Thoracic aorta (tissue), 2 donors: Measurements from ENCODE around the gene ASTN2. TPM values are rescaled to one million over a fixed set of nuclear protein-coding genes. Genes with fewer than 3 reads are reported as not detected.

ENCODE experiments used
- ATAC-seq: fragments of 150-250 bp; one replicate; pipeline ENCODE4 v1.8.0; 2017; ENCODE audit warnings: low read depth; ENCODE audit not compliant: insufficient number of reproducible peaks, low FRiP score
- DNase-seq: peaks from one replicate; pipeline ENCODE4 v3.0.0-alpha.2; 2020; ENCODE audit warnings: low spot score
- H3K27ac ChIP-seq, 2 donors: fragments of 200-600 bp; sonication (generic); 1 replicate in 1 of 2; 2 replicates in 1 of 2; pipeline ENCODE4 v1.5.1; 2016; ENCODE audit warnings: mild to moderate bottlenecking in 2 of 2, moderate library complexity in 2 of 2
- H3K27me3 ChIP-seq: fragments of 200-600 bp; sonication (generic); replicated peaks from 2 replicates; pipeline ENCODE4 v1.6.0; 2016; ENCODE audit warnings: mild to moderate bottlenecking; ENCODE audit not compliant: insufficient read depth
- H3K36me3 ChIP-seq: fragments of 200-600 bp; sonication (generic); one replicate; pipeline ENCODE4 v1.5.1; 2016
- H3K4me1 ChIP-seq, 2 donors: fragments of 200-600 bp; sonication (generic); 1 replicate in 1 of 2; 2 replicates in 1 of 2; pipeline versions ENCODE4 v1.5.1 to v1.6.0; 2016; ENCODE audit warnings: low read depth in 2 of 2, mild to moderate bottlenecking in 1 of 2; ENCODE audit not compliant: control insufficient read depth in 1 of 2
- H3K4me3 ChIP-seq: fragments of 200-600 bp; sonication (generic); 2 replicates; pipeline ENCODE4 v1.5.1; 2016; ENCODE audit warnings: mild to moderate bottlenecking
- H3K9me3 ChIP-seq: fragments of 200-600 bp; sonication (generic); 2 replicates; pipeline ENCODE4 v1.5.1; 2016
- CTCF ChIP-seq: fragments of 200-600 bp; sonication (generic); IDR thresholded peaks from one replicate; pipeline ENCODE4 v1.5.1; 2019; ENCODE audit warnings: antibody characterized with exemption
- total RNA-seq, 2 donors: library from RNA; depleted of rRNA; stranded (reverse); fragments of >200 nt; gene quantifications; one replicate each; pipeline versions ENCODE4 v1.1.0 to v1.2.3, GENCODE V29; 2016

Gene ASTN2
- total RNA-seq, 2 donors from 2014 or later, result 6.8 to 7.1 TPM

GRCh38 chr9:116954731-116955130 is 460.1 kb downstream of the ASTN2 start:
- DNase-seq (no peak), ATAC-seq (no peak)
- no peaks in the 10 kb centered on the region for H3K36me3 ChIP-seq
- H3K4me1 ChIP-seq, result peaks cover 0 to 21% of the 10 kb centered on the region in 2 donors
- TF ChIP-seq CTCF, result no peak
- no peaks in the 10 kb centered on the region for H3K27me3 ChIP-seq
- H3K9me3 ChIP-seq, result no peaks in the 10 kb centered on the region
- no peak overlapping the region for H3K4me3 ChIP-seq
- H3K27ac ChIP-seq, result no peak overlapping the region

- Histone ChIP-seq H3K4me3 (no peak overlapping the region), H3K27ac (peak overlapping the region in 1 of 2 donors; percentile 62), H3K9me3 (no peaks in the 10 kb centered on the region), H3K27me3 (no peaks in the 10 kb centered on the region), H3K4me1 (peaks cover 0 to 21% of the 10 kb centered on the region in 2 donors), H3K36me3 (no peaks in the 10 kb centered on the region)
- TF ChIP-seq CTCF, result no peak
- ATAC-seq (no peak), DNase-seq (no peak)
Observed at GRCh38 chr9:116953271-116953670, 461.6 kb downstream of the ASTN2 start.

GRCh38 chr9:116952436-116952810 is 462.4 kb downstream of the ASTN2 start:
- H3K9me3 ChIP-seq, result no peaks in the 10 kb centered on the region
- no peak for TF ChIP-seq CTCF
- DNase-seq, result no peak
- ATAC-seq, result no peak
- H3K27me3 ChIP-seq, result no peaks in the 10 kb centered on the region
- H3K4me1 ChIP-seq, result peaks cover 0 to 24% of the 10 kb centered on the region in 2 donors
- no peak overlapping the region for H3K4me3 ChIP-seq
- H3K36me3 ChIP-seq, result no peaks in the 10 kb centered on the region
- H3K27ac ChIP-seq, result peak overlapping the region in 1 of 2 donors; percentile 62

- no peak overlapping the region for H3K4me3 ChIP-seq
- ATAC-seq (peak; percentile 82), DNase-seq (no peak)
- no peak for TF ChIP-seq CTCF
- H3K36me3 ChIP-seq, result no peaks in the 10 kb centered on the region
- no peaks in the 10 kb centered on the region for H3K27me3 ChIP-seq
- no peaks in the 10 kb centered on the region for H3K9me3 ChIP-seq
- H3K4me1 ChIP-seq, result peaks cover 0 to 29% of the 10 kb centered on the region in 2 donors
- H3K27ac ChIP-seq, result peak overlapping the region; percentile 50 to 62
Observed at GRCh38 chr9:116951588-116952435, 463.0 kb downstream of the ASTN2 start.

- no peak for ATAC-seq
- no peaks in the 10 kb centered on the region for H3K9me3 ChIP-seq
Observed at GRCh38 chr9:116945817-116946216, 469.0 kb downstream of the ASTN2 start.

More at GRCh38 chr9:116945817-116946216, 469.0 kb downstream of the ASTN2 start:
- no peak for TF ChIP-seq CTCF
- Histone ChIP-seq H3K4me3 (no peak overlapping the region), H3K27ac (no peak overlapping the region), H3K36me3 (no peaks in the 10 kb centered on the region), H3K4me1 (peaks cover 0 to 18% of the 10 kb centered on the region in 2 donors), H3K27me3 (no peaks in the 10 kb centered on the region)
- DNase-seq, result no peak
